SIG-M5 treated with dmso at 0.1 percent for 504 hours (cell line): ENCODE measurements around the gene SULT1A1.
"Not testable (repeated sequence)": the region's sequence is repeated elsewhere in the genome, so short reads cannot be mapped to it uniquely, and the experiment has no call there.

Experiments used
- DNase-seq: peaks from one replicate; lab custom pipeline; 2025; ENCODE audit not compliant: unreplicated experiment; lab: John Stamatoyannopoulos, UW

Gene SULT1A1

DNA sequence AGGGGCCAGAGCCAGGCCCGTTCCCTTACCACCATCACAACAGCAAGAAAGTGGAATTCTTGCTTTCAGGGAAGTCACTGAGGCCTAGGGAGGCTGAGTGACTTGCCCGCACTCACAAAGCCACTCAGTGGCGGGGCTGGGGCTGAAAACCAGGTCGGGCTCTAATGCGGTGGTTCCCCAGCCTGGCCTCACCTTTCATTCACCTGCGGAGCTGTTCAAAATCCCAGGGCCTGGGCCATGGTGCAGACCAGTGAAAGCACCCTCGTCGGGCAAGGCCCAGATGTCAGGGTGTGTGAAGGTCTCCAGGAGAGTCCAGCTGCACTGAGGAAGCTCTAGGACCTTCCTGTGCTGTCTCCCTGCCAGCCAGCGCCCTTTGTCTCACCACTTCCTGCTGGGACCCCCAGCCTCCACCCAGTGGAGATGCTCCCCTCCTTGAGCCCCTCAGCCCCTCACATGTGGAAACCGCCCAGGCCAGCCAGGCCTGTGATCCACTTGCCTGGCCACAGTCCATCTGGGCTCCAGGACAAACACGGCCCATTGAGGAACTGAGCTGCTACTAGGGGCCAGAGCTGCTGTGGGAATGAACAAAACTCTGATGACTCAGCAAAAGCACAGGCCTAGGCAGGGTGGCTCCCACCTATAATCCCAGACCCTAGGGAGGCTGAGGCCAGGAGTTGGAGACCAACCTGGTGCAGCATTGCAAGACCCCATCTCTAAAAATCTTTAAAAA, 812 bp downstream of the SULT1A1 start:
- not testable (repeated sequence) for DNase-seq

DNA sequence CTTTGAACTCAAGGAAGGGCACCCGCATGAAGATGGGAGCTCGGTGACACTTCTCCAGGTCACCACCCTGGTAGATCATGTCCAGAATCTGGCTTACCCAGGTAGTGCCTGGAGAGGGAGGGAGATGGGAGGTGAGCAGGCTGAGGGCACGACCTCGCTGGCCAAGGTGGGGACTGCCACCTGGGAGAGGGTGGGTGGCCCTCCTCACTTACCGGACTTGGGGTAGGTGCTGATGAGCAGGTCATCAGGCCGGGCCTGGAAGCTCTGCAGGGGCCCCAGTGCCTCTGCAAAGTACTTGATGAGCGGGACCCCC, 1.4 kb downstream of the SULT1A1 start:
- DNase-seq, result not testable (repeated sequence)

GRCh38 chr16:28607681-28608495, 2.0 kb downstream of the SULT1A1 start:
- not testable (repeated sequence) for DNase-seq

GRCh38 chr16:28607116-28607623, 2.7 kb downstream of the SULT1A1 start:
- DNase-seq, result no peak

DNA sequence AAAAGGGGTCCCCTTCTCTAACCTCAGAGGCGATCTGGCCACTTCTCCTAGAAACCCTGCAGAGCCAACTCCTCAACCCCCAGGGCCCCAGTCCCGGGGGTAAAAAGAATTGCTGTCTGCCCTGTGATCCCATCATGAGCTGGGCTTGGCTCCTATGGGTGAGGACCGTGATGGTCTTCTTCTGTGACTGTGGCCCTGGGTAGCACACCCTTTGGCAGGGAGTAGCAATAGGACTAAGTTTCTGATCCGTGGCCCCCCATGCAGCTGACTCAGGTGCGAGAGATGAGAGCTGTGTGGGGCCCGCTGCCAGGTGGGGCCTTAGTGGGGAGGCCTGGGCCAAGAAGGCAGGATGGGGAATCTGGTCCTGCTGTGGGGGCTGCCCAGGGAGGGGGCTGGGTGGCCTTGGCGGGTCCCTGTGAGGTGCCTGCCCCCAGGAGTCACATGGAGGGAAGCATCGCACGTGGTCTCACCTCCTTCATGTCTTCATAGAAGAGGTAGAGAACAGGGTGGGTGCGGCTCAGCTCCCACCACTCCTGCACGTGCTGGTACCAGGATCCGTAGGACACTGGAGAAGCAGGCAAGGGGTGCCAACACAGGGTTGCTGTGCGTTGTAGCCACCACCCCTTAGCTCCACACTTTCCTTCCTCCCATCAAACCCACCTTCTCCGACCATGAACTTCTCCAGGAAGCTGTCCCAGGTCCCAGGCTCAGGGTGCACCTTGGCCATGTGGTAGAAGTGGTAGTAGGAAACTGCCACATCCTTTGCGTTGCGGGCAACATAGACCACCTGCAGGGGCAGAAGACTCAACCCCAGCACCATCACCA, 3.3 kb downstream of the SULT1A1 start:
- DNase-seq, result no peak

GRCh38 chr16:28604186-28604565, 5.7 kb downstream of the SULT1A1 start:
- DNase-seq, result no peak

- DNase-seq, result no peak
Measured at GRCh38 chr16:28603381-28604185, 6.3 kb downstream of the SULT1A1 start.

DNA sequence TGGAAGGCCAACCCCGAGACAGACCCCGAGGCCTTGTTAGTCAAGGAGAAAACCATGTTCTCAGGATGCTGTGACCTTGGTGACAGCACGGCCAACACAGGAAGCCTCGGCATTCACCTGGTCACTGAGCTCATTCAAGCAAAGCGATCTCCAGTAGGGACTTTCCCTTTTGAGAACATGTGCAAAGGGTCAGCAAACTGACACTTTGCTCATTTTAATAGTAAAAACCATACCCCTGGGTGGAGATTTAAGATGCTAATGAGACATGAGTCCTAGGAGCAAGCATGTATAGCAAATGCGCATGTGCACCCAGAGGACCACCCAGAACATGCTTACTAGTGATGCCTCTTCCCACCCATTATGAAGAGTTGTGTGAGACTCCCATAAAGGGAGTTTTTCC, 7.3 kb downstream of the SULT1A1 start:
- no peak for DNase-seq

DNA sequence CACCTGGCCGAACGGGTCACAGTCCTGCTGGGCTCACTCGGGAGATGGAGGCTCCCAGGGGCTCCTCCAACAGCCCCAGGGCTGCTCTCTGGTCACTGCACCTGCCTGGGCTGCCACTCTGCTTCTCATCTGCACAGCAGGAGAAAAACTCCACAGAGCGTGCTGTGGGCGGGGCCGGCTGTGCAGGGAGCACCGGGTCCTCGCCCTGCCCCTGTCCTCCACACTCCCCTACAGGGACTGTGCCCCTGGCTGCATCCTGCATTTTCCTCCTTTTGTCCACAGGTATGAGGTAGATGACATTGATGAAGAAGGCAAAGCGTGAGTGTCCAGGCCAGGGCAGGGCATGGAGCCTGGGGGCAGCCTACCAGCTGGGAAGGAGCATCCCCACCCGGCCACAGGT, 7.8 kb downstream of the SULT1A1 start:
- DNase-seq, result not testable (repeated sequence)

GRCh38 chr16:28601589-28601988, 8.3 kb downstream of the SULT1A1 start:
- DNase-seq, result not testable (repeated sequence)

GRCh38 chr16:28600965-28601364, 8.9 kb downstream of the SULT1A1 start:
- DNase-seq, result not testable (repeated sequence)

GRCh38 chr16:28599377-28600285, 10.2 kb downstream of the SULT1A1 start:
- not testable (repeated sequence) for DNase-seq

DNA sequence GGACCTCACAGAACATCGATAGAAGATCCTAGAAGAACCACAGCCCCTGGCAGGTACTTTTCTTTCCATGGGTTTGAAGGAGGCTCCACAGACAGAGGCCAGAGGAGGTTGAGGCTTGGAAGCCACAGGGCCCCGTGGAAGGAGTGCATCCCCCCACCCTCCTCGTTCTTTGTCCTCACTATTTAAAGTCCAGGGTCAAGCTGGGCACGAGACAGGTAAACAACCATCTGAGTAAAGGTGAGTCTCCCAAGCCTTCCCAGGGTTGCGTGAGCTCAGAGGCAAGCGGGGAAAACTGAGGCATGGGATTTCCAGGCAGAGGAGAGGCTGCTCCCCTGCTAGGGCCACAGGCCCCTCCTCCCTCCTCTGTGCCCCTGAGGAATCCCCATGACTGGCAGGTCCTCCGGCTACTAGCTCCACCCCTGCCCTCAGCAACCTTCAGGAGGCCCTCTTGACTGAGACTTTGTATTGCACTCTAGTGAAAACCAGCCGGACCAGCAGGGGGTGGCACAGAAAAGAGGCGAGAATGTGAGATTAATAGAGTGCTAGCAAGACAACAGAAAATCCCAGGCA, 12.1 kb downstream of the SULT1A1 start:
- no peak for DNase-seq

DNA sequence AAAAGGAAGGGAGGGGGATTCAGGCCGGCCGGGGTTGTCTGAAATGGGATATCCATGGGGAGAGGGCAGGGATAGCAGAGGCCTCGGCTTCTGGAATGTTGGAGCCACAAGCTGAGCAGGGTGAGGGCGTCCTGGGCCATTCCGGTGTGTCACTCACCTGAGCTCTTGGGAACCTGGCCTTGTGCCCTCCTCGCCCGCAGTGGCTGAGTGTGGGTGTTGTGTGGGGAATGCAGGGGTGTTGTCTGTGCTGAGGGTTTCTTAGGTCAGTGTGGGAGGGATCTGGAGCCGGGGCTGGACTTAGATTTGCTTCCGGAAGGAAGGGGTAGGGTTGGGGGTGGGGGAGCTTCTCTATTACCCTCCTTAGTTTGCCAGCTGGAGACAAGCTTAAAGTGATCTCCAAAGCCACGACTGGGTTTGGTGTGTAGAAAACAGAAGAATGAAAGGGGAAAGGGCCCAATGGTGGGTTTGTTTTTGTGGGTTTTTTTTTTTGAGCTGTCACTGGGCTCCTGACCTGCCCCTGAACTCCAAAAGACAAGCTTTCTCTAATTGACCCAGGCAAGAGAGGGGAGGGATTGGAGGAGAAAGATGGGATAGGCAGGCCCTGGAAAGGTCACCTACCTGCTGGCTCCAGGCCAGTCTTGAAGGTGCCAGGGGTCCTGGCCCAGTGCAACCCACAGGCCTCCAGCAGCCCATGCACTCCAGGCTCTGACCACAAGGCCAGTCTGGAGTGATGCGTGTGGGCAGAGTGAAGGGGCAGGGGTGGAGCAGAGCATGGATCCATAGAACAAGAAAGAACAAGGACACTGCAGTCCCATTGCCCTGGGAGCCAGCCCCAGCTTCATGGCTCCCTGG, 12.8 kb downstream of the SULT1A1 start, which contains the start of gene SULT1A2:
TSS of gene SULT1A2 (minus strand) at position 211 of the 852 bp plus-strand sequence. CDS start 1,120 bp downstream, outside the sequence.
- no peak for DNase-seq

DNA sequence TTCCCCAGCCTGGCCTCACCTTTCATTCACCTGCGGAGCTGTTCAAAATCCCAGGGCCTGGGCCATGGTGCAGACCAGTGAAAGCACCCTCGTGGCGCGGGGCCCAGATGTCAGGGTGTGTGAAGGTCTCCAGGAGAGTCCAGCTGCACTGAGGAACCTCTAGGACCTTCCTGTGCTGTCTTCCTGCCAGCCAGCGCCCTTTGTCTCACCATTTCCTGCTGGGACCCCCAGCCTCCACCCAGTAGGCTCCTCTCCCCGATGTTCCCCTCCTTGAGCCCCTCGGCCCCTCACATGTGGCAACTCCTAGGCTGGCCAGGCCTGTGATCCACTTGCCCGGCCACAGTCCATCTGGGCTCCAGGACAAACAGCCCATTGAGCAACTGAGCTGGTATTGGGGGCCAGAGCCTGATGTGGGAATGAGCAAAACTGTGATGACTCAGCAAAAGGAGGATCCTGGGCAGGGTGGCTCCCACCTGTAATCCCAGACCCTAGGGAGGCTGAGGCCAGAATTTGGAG, 13.7 kb downstream of the SULT1A1 start:
- DNase-seq, result no peak

DNA sequence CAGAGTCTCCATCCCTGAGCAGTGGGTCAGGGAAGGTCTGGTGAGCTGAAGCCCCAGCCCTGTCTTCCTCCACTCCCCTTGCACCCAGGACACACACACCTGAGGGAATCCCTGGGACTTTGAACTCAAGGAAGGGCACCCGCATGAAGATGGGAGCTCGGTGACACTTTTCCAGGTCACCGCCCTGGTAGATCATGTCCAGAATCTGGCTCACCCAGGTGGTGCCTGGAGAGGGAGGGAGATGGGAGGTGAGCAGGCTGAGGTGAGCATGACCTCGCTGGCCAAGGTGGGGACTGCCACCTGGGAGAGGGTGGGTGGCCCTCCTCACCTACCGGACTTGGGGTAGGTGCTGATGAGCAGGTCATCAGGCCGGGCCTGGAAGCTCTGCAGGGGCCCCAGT, 14.4 kb downstream of the SULT1A1 start:
- DNase-seq, result not testable (repeated sequence)

- no peak for DNase-seq
Measured at GRCh38 chr16:28592979-28593553, 16.8 kb downstream of the SULT1A1 start.

GRCh38 chr16:28592511-28592910, 17.3 kb downstream of the SULT1A1 start:
- DNase-seq, result no peak
